NCI-H1092 (cell line): ENCODE data around the gene FASN.
A peak's percentile ranks its signal among the peaks of the same experiment; 100 is the strongest.
"Not testable (repeated sequence)": the region's sequence is repeated elsewhere in the genome, so short reads cannot be mapped to it uniquely, and the experiment has no call there.

ENCODE experiments used
- DNase-seq: peaks from one replicate; lab custom pipeline; 2025; lab: John Stamatoyannopoulos, UW

The FASN gene

GRCh38 chr17:82041144-82041814 lies 56.8 kb downstream of the FASN start:
- DNase-seq = no peak

- DNase-seq = no peak
These were observed 58.2 kb downstream of the FASN start for GRCh38 chr17:82039695-82040299.

- DNase-seq = not testable (repeated sequence)
These were observed 59.1 kb downstream of the FASN start for GRCh38 chr17:82038796-82039409.

- DNase-seq = no peak
These were observed 60.2 kb downstream of the FASN start for GRCh38 chr17:82037889-82038195.

GRCh38 chr17:82037092-82037888 lies 60.7 kb downstream of the FASN start, which contains the start of gene DCXR:
DCXR (minus strand) TSS chr17:82037697; CDS start chr17:82037682, 15 bp downstream.
- peak; percentile 95 for DNase-seq

- no peak for DNase-seq
These were observed 61.4 kb downstream of the FASN start for GRCh38 chr17:82036634-82037091.

- DNase-seq = no peak
These were observed 61.9 kb downstream of the FASN start for GRCh38 chr17:82035956-82036633.

GRCh38 chr17:82035488-82035887 lies 62.5 kb downstream of the FASN start:
- DNase-seq = no peak

GRCh38 chr17:82034371-82035011 lies 63.5 kb downstream of the FASN start:
- no peak for DNase-seq

- no peak for DNase-seq
These were observed 64.5 kb downstream of the FASN start for GRCh38 chr17:82033359-82034085.

GRCh38 chr17:82031885-82032627 lies 66.0 kb downstream of the FASN start:
- no peak for DNase-seq

- DNase-seq = no peak
These were observed 66.6 kb downstream of the FASN start, which contains the start of gene RAC3 for GRCh38 chr17:82031303-82031884. RAC3 (plus strand) TSS chr17:82031678; CDS start chr17:82031762, 84 bp downstream.

GRCh38 chr17:82030470-82031302 lies 67.3 kb downstream of the FASN start:
- peak; percentile 72 for DNase-seq

- DNase-seq = no peak
These were observed 68.0 kb downstream of the FASN start for GRCh38 chr17:82029990-82030469.

- no peak for DNase-seq
These were observed 68.6 kb downstream of the FASN start for GRCh38 chr17:82029391-82029790.

GRCh38 chr17:82028966-82029365 lies 69.1 kb downstream of the FASN start:
- DNase-seq = no peak
